ENCODE measurements around the gene SNX25. TPM values are rescaled to one million over a fixed set of nuclear protein-coding genes. Genes with fewer than 3 reads are reported as not detected.
"Not testable (repeated sequence)": the region's sequence is repeated elsewhere in the genome, so short reads cannot be mapped to it uniquely, and the experiment has no call there.

SNX25 gene
- polyA plus RNA-seq, 1 donor (not counting 4 experiments of a cell fraction or from before 2014, with no cell fraction given), result 5.0 TPM

DNA sequence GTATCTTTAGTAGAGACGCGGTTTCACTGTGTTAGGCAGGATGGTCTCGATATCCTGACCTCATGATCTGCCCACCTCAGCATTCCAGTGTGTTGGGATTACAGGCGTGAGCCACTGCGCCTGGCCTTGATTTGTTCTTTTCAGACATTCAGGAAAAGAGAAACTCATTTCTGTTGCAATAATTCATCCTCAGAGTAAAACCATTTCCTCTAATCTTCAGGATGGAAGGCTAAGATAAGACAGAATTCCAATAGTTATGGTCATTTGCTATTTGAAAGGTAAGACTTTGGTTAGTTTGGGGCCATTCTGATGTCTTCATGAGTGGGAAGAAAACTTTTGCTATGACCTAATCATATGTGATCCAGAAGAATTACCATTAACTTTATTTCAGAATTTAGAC lies 103.3 kb downstream of the SNX25 start:
- H3K27me3 ChIP-seq (ENCODE audit: control insufficient read depth, extremely low read depth, insufficient read depth, low read length), result no peaks in the 10 kb centered on the region
- dilution Hi-C loops (cut with MboI; ENCODE audit: extremely low pct_ligation_motif_present, low sequenced_read_pairs), result no loop called here
- no peak overlapping the region for H2AFZ ChIP-seq (ENCODE audit: control insufficient read depth, low read length)
- no peaks in the 10 kb centered on the region for H4K20me1 ChIP-seq (ENCODE audit: control insufficient read depth, extremely low read depth, insufficient read depth, low read length)
- H3K79me2 ChIP-seq (ENCODE audit: control insufficient read depth, insufficient read depth, low read length), result no peaks in the 10 kb centered on the region
- no peak overlapping the region for H3K27ac ChIP-seq (ENCODE audit: control insufficient read depth, insufficient read depth, low read length)
- peaks cover 3 to 7% of the 10 kb centered on the region in 2 experiments for H3K36me3 ChIP-seq (ENCODE audit: control insufficient read depth in 2 of 2, extremely low read depth in 1 of 2, insufficient read depth in 2 of 2, low read length in 2 of 2)
- no peaks in the 10 kb centered on the region for H3K4me1 ChIP-seq (ENCODE audit: control insufficient read depth, extremely low read depth, insufficient read depth, low read length)
- H3K9me3 ChIP-seq (ENCODE audit: control insufficient read depth, low read depth, low read length), result no peaks in the 10 kb centered on the region
- no peak for FAIRE-seq
- no peak overlapping the region for H3K4me2 ChIP-seq (ENCODE audit: control insufficient read depth, extremely low read depth, insufficient read depth, low read depth, low read length)
- no peaks in the 10 kb centered on the region for H3K9me1 ChIP-seq (ENCODE audit: control insufficient read depth, extremely low read depth, insufficient read depth, low read length)
- no peak overlapping the region for H3K9ac ChIP-seq (ENCODE audit: control insufficient read depth, extremely low read depth, insufficient read depth, low read length)
- DNase-seq (ENCODE audit: low read depth, low spot score), result no peak
- H3K4me3 ChIP-seq (ENCODE audit: control insufficient read depth in 2 of 3, extremely low read depth in 1 of 3, insufficient read depth in 2 of 3, low read depth in 1 of 3, low read length in 3 of 3), result no peak overlapping the region
- TF ChIP-seq, protein P1, sequence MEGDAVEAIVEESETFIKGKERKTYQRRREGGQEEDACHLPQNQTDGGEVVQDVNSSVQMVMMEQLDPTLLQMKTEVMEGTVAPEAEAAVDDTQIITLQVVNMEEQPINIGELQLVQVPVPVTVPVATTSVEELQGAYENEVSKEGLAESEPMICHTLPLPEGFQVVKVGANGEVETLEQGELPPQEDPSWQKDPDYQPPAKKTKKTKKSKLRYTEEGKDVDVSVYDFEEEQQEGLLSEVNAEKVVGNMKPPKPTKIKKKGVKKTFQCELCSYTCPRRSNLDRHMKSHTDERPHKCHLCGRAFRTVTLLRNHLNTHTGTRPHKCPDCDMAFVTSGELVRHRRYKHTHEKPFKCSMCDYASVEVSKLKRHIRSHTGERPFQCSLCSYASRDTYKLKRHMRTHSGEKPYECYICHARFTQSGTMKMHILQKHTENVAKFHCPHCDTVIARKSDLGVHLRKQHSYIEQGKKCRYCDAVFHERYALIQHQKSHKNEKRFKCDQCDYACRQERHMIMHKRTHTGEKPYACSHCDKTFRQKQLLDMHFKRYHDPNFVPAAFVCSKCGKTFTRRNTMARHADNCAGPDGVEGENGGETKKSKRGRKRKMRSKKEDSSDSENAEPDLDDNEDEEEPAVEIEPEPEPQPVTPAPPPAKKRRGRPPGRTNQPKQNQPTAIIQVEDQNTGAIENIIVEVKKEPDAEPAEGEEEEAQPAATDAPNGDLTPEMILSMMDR (optimal IDR thresholded peaks at IDR 0.05 in 1 of 3, IDR thresholded peaks at IDR 0.05 in 1 of 3, conservative IDR thresholded peaks at IDR 0.05 in 1 of 3; ENCODE audit: extremely low read depth in 1 of 3, insufficient read depth in 2 of 3, low read length in 3 of 3), result no peak

DNA sequence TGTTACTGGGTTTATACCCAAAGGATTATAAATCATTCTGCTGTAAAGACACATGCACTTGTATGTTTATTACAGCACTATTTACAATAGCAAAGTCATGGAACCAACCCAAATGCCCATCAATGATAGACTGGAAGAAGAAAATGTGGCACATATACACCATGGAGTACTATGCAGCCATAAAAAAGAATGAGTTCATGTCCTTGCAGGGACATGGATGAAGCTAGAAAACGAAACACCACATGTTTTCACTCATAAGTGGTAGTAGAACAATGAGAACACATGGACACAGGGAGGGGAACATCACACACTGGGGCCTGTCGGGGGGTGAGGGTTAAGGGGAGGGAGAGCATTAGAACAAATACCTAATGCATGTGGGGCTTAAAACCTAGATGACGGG lies 108.1 kb downstream of the SNX25 start:
- H3K36me3 ChIP-seq (ENCODE audit: control insufficient read depth in 2 of 2, extremely low read depth in 1 of 2, insufficient read depth in 2 of 2, low read length in 2 of 2); H3K27me3 ChIP-seq (ENCODE audit: control insufficient read depth, extremely low read depth, insufficient read depth, low read length); H3K9ac ChIP-seq (ENCODE audit: control insufficient read depth, extremely low read depth, insufficient read depth, low read length); H3K9me1 ChIP-seq (ENCODE audit: control insufficient read depth, extremely low read depth, insufficient read depth, low read length); H2AFZ ChIP-seq (ENCODE audit: control insufficient read depth, low read length); H3K4me1 ChIP-seq (ENCODE audit: control insufficient read depth, extremely low read depth, insufficient read depth, low read length); H3K9me3 ChIP-seq (ENCODE audit: control insufficient read depth, low read depth, low read length); dilution Hi-C loops (cut with MboI; ENCODE audit: extremely low pct_ligation_motif_present, low sequenced_read_pairs); H3K4me2 ChIP-seq (ENCODE audit: control insufficient read depth, extremely low read depth, insufficient read depth, low read depth, low read length); H3K79me2 ChIP-seq (ENCODE audit: control insufficient read depth, insufficient read depth, low read length); H3K27ac ChIP-seq (ENCODE audit: control insufficient read depth, insufficient read depth, low read length); FAIRE-seq; DNase-seq (ENCODE audit: low read depth, low spot score); H4K20me1 ChIP-seq (ENCODE audit: control insufficient read depth, extremely low read depth, insufficient read depth, low read length); H3K4me3 ChIP-seq (ENCODE audit: control insufficient read depth in 2 of 3, extremely low read depth in 1 of 3, insufficient read depth in 2 of 3, low read depth in 1 of 3, low read length in 3 of 3): not testable (repeated sequence)

DNA sequence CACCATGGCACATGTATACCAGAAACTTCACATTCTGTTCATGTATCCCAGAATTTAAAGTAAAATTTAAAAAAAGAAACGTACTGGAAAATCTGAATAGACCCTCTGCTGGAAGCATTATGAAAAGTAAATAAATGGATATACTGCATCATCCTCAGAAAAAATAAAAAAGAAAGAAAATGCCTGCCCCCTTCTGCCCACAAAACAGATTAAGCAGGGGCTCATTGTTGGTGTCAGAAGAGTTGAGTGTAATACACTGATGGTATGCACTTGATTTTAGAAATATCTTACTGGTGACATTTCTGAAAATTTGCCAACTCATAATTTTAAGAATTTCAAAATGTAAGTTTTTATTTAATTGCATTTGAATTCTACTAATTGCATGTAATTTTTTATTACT lies 108.5 kb downstream of the SNX25 start:
- no peak for TF ChIP-seq EZH2 (IDR thresholded peaks at IDR 0.05; ENCODE audit: low read length)
- TF ChIP-seq, protein P1 (optimal IDR thresholded peaks at IDR 0.05 in 1 of 3, IDR thresholded peaks at IDR 0.05 in 1 of 3, conservative IDR thresholded peaks at IDR 0.05 in 1 of 3; ENCODE audit: extremely low read depth in 1 of 3, insufficient read depth in 2 of 3, low read length in 3 of 3), result no peak
- Histone ChIP-seq H3K9me1 (ENCODE audit: control insufficient read depth, extremely low read depth, insufficient read depth, low read length) (no peaks in the 10 kb centered on the region), H4K20me1 (ENCODE audit: control insufficient read depth, extremely low read depth, insufficient read depth, low read length) (no peaks in the 10 kb centered on the region), H3K79me2 (ENCODE audit: control insufficient read depth, insufficient read depth, low read length) (no peaks in the 10 kb centered on the region), H3K4me2 (ENCODE audit: control insufficient read depth, extremely low read depth, insufficient read depth, low read depth, low read length) (no peak overlapping the region), H3K4me1 (ENCODE audit: control insufficient read depth, extremely low read depth, insufficient read depth, low read length) (peaks cover 5% of the 10 kb centered on the region), H3K27ac (ENCODE audit: control insufficient read depth, insufficient read depth, low read length) (no peak overlapping the region), H3K9me3 (ENCODE audit: control insufficient read depth, low read depth, low read length) (no peaks in the 10 kb centered on the region), H3K4me3 (ENCODE audit: control insufficient read depth in 2 of 3, extremely low read depth in 1 of 3, insufficient read depth in 2 of 3, low read depth in 1 of 3, low read length in 3 of 3) (no peak overlapping the region), H3K27me3 (ENCODE audit: control insufficient read depth, extremely low read depth, insufficient read depth, low read length) (no peaks in the 10 kb centered on the region), H2AFZ (ENCODE audit: control insufficient read depth, low read length) (no peak overlapping the region), H3K9ac (ENCODE audit: control insufficient read depth, extremely low read depth, insufficient read depth, low read length) (no peak overlapping the region), H3K36me3 (ENCODE audit: control insufficient read depth in 2 of 2, extremely low read depth in 1 of 2, insufficient read depth in 2 of 2, low read length in 2 of 2) (peaks cover 0 to 2% of the 10 kb centered on the region in 2 experiments)
- dilution Hi-C loops (cut with MboI; ENCODE audit: extremely low pct_ligation_motif_present, low sequenced_read_pairs), result no loop called here
- FAIRE-seq (no peak), DNase-seq (ENCODE audit: low read depth, low spot score) (no peak)
